Activated CD4-positive, alpha-beta T cell treated with anti-CD3 and anti-CD28 coated beads, Interleukin-2, amount 10 ng/mL, durations not matched to agents 7 days and 5 days (primary cell): Measurements from ENCODE around the gene DTL. TPM values are rescaled to one million over a fixed set of nuclear protein-coding genes. Genes with fewer than 3 reads are reported as not detected.

Experiments used
- CTCF ChIA-PET: fragments of 350-600 bp; sonication (Branson Sonifier 250); formaldehyde crosslinking; loops from one replicate; lab custom pipeline; 2021; ENCODE audit warnings: antibody characterized with exemption; lab: Charles Lee
- POLR2A ChIA-PET: fragments of 350-600 bp; sonication (Branson Sonifier 250); formaldehyde crosslinking; loops from one replicate; lab custom pipeline; 2021; ENCODE audit warnings: antibody characterized with exemption; lab: Charles Lee
- DNase-seq: peaks from one replicate; pipeline ENCODE4 v3.0.0-alpha.2; 2020
- H3K27ac Mint-ChIP-seq: one replicate; pipeline ENCODE4 v1.8.0; 2021; ENCODE audit warnings: mild to moderate bottlenecking, moderate library complexity, mixed read lengths
- H3K27me3 Mint-ChIP-seq: one replicate; pipeline ENCODE4 v1.8.0; 2021; ENCODE audit warnings: mixed read lengths
- H3K36me3 Mint-ChIP-seq: one replicate; pipeline ENCODE4 v1.8.0; 2021; ENCODE audit warnings: low read depth, mixed read lengths
- H3K4me1 Mint-ChIP-seq: one replicate; pipeline ENCODE4 v1.8.0; 2021; ENCODE audit warnings: mixed read lengths
- H3K4me3 Mint-ChIP-seq: one replicate; pipeline ENCODE4 v1.8.0; 2021; ENCODE audit warnings: mild to moderate bottlenecking, moderate library complexity, mixed read lengths
- H3K9me3 Mint-ChIP-seq: one replicate; pipeline ENCODE4 v1.8.0; 2021; ENCODE audit warnings: mixed read lengths
- total RNA-seq, 2 experiments: library from RNA; stranded (reverse); gene quantifications; one replicate each; pipeline ENCODE4 v1.2.3, GENCODE V29; 2021

Gene DTL
- total RNA-seq, 2 experiments from 2014 or later, result 64.9 to 72.1 TPM

DNA sequence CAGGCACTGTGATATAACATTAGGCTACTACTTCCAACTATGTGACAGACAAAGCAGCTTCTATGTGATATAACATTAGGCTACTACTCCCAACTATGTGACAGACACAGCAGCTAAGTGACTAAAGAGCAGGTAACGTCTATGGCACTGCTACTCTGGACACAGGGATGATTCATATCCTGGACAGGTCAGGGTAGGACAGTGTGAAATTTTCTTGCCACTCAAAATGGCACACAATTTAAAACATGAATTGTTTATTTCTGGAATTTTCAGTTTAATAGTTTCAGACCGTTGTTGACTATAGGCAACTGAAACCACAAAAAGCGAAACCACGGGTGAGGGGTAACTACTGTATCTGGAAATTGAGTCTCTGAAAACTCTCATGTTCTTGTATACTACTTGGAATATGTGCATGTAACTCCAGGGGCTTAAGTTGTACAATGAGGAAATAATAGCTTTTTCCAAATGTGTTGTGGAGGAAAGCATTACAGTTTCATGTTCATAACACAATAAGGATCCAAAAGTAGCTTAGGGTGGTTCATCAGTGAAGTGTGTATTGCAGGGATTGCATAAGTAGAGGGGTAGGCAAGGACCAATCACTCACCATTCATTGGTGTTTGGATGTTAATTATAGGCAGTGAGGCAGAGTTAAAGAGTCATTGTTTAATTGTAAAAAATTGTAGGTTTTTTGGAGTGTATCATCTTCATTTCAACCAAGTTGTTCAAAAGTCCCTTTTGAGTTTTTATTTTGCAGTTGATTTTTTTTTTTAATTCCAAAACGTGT, 5.3 kb downstream of the DTL start:
- POLR2A ChIA-PET, result no interaction called here
- peak overlapping the region; percentile 21 for H3K4me3 Mint-ChIP-seq
- peaks cover 50% of the 10 kb centered on the region for H3K4me1 Mint-ChIP-seq
- H3K9me3 Mint-ChIP-seq, result no peaks in the 10 kb centered on the region
- no peaks in the 10 kb centered on the region for H3K27me3 Mint-ChIP-seq
- H3K36me3 Mint-ChIP-seq, result peaks cover 42% of the 10 kb centered on the region
- CTCF ChIA-PET, result interaction anchor here (0.5 to 1.7 kb wide), 3 partner anchors 12 to 415 kb away, joined by 4 to 6 read pairs (median 4); no protein-coding TSS in a partner anchor
- H3K27ac Mint-ChIP-seq, result peak overlapping the region; percentile 37
- DNase-seq, result no peak

DNA sequence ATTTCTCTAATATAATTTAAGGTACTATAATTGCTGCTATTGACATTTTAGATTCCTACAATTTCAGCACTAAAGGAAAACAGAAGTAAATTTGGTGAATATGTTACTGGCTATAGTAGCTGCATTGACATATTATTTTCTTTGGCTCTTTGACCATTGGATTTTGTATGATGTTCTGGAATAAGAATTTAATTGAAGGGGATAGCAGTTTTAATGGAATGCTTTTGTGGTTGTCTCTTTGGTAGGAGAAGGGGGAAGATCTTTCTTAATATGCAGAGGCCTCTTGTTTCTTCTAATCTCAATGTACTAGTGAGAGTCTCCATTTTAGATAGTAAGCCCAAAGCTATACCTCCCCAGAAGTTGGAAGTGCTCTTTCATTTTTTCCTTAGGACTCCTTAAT, 6.9 kb downstream of the DTL start:
- no peak overlapping the region for H3K4me3 Mint-ChIP-seq
- peaks cover 45% of the 10 kb centered on the region for H3K4me1 Mint-ChIP-seq
- ChIA-PET POLR2A (no interaction called here), CTCF (no interaction called here)
- no peaks in the 10 kb centered on the region for H3K9me3 Mint-ChIP-seq
- no peak overlapping the region for H3K27ac Mint-ChIP-seq
- H3K27me3 Mint-ChIP-seq, result no peaks in the 10 kb centered on the region
- DNase-seq, result no peak
- peaks cover 51% of the 10 kb centered on the region for H3K36me3 Mint-ChIP-seq

- H3K9me3 Mint-ChIP-seq, result no peaks in the 10 kb centered on the region
- POLR2A ChIA-PET, result no interaction called here
- no peak overlapping the region for H3K4me3 Mint-ChIP-seq
- H3K27me3 Mint-ChIP-seq, result no peaks in the 10 kb centered on the region
- H3K36me3 Mint-ChIP-seq, result peaks cover 56% of the 10 kb centered on the region
- H3K27ac Mint-ChIP-seq, result no peak overlapping the region
- CTCF ChIA-PET, result interaction anchor here (2.8 kb wide), 1 partner anchor 10 kb away, joined by 11 read pairs; the partner anchor contains the start of genes DTL and INTS7
- peaks cover 26% of the 10 kb centered on the region for H3K4me1 Mint-ChIP-seq
- no peak for DNase-seq
Observed at GRCh38 chr1:212044851-212045250, 9.3 kb downstream of the DTL start.

GRCh38 chr1:212045981-212046380, 10.4 kb downstream of the DTL start:
- CTCF ChIA-PET, result no interaction called here
- no peak overlapping the region for H3K4me3 Mint-ChIP-seq
- peaks cover 19% of the 10 kb centered on the region for H3K4me1 Mint-ChIP-seq
- H3K9me3 Mint-ChIP-seq, result no peaks in the 10 kb centered on the region
- POLR2A ChIA-PET, result no interaction called here
- no peak for DNase-seq
- H3K27ac Mint-ChIP-seq, result no peak overlapping the region
- H3K36me3 Mint-ChIP-seq, result peaks cover 61% of the 10 kb centered on the region
- no peaks in the 10 kb centered on the region for H3K27me3 Mint-ChIP-seq

GRCh38 chr1:212053993-212054392, 18.4 kb downstream of the DTL start:
- POLR2A ChIA-PET, result no interaction called here
- no peaks in the 10 kb centered on the region for H3K27me3 Mint-ChIP-seq
- H3K9me3 Mint-ChIP-seq, result peaks cover 25% of the 10 kb centered on the region
- CTCF ChIA-PET, result interaction anchor here (0.7 to 1.0 kb wide), 3 partner anchors 15 to 163 kb away, joined by 3 to 4 read pairs (median 3); no protein-coding TSS in a partner anchor
- H3K4me3 Mint-ChIP-seq, result no peak overlapping the region
- H3K36me3 Mint-ChIP-seq, result peaks cover 89% of the 10 kb centered on the region
- H3K27ac Mint-ChIP-seq, result no peak overlapping the region
- DNase-seq, result no peak
- peaks cover 5% of the 10 kb centered on the region for H3K4me1 Mint-ChIP-seq

- peaks cover 84% of the 10 kb centered on the region for H3K36me3 Mint-ChIP-seq
- no peak for DNase-seq
- H3K4me3 Mint-ChIP-seq, result no peak overlapping the region
- peaks cover 25% of the 10 kb centered on the region for H3K9me3 Mint-ChIP-seq
- H3K27me3 Mint-ChIP-seq, result no peaks in the 10 kb centered on the region
- ChIA-PET CTCF (interaction anchor here (1.3 kb wide), 1 partner anchor 8 kb away, joined by 4 read pairs; no protein-coding TSS in a partner anchor), POLR2A (no interaction called here)
- no peak overlapping the region for H3K27ac Mint-ChIP-seq
- H3K4me1 Mint-ChIP-seq, result peaks cover 5% of the 10 kb centered on the region
Observed at GRCh38 chr1:212055333-212055732, 19.8 kb downstream of the DTL start.

- Mint-ChIP-seq H3K9me3 (peaks cover 22% of the 10 kb centered on the region), H3K4me3 (no peak overlapping the region), H3K36me3 (peaks cover 47% of the 10 kb centered on the region), H3K4me1 (no peaks in the 10 kb centered on the region), H3K27ac (no peak overlapping the region), H3K27me3 (no peaks in the 10 kb centered on the region)
- ChIA-PET POLR2A (no interaction called here), CTCF (interaction anchor here (0.6 kb wide), 1 partner anchor 59 kb away, joined by 5 read pairs; no protein-coding TSS in a partner anchor)
- DNase-seq, result no peak
Observed at GRCh38 chr1:212060632-212061472, 25.3 kb downstream of the DTL start.

DNA sequence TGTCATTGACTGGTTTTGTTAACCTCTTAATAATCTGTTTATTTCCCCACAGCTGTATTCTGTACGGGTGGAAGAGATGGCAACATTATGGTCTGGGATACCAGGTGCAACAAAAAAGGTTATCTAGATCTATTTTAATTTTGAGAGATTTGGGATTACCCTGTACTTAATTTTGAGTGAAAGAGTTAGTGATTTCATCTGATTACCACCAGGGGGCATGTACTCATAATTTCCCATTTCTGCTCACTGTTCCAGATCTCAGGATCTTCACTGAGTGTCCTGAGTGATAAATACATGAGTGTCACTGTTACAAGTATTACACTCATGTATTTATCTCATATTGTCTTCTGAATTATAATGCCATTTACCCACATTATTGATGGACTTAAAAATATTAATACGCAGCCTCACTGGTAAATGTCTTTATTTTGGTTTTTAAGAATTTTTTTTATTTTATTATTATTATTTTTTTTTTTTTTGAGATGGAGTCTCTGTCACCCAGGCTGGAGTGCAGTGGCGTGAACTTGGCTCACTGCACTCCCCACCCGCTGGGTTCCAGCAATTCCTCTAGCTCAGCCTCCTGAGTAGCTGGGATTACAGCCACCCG, 27.4 kb downstream of the DTL start:
- ChIA-PET CTCF (interaction anchor here (0.6 to 2.4 kb wide), 7 partner anchors 8 to 365 kb away, joined by 3 to 7 read pairs (median 4); no protein-coding TSS in a partner anchor), POLR2A (no interaction called here)
- DNase-seq, result no peak
- Mint-ChIP-seq H3K27me3 (no peaks in the 10 kb centered on the region), H3K27ac (no peak overlapping the region), H3K9me3 (peaks cover 4% of the 10 kb centered on the region), H3K4me1 (no peaks in the 10 kb centered on the region), H3K36me3 (peaks cover 40% of the 10 kb centered on the region), H3K4me3 (no peak overlapping the region)

- Mint-ChIP-seq H3K9me3 (no peaks in the 10 kb centered on the region), H3K4me3 (no peak overlapping the region)
Observed at GRCh38 chr1:212067787-212068186, 32.2 kb downstream of the DTL start.

DNA sequence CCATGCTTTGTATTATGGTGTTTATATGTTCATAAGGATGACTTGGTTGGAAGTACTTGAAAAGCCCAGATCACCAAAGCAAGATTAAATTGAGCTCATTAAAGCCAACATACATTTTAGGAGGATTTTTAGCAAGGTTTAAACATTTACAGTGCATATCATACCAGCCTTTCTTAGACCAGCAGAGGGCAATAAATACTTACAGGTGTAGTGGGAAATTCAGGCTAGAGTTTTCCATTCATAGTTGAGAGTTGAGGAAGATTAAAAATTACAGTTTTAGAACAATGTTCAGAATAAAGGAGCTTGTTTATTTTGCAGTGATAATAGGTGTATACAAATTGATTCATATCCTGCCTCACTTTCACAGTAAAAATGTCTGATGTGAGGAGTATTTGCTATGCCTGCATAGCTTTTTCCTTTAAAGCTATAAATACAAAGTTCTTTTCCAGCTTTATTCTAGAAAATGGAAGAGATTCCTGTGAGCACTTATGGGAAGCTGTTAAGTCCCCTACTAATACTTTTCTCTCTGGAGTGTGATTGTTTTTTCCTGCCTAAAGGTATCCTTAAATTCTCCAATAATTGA, 35.3 kb downstream of the DTL start:
- Mint-ChIP-seq H3K27me3 (no peaks in the 10 kb centered on the region), H3K27ac (no peak overlapping the region), H3K36me3 (peaks cover 52% of the 10 kb centered on the region), H3K9me3 (no peaks in the 10 kb centered on the region), H3K4me1 (no peaks in the 10 kb centered on the region), H3K4me3 (no peak overlapping the region)
- ChIA-PET POLR2A (no interaction called here), CTCF (interaction anchor here (0.6 to 2.3 kb wide), 20 partner anchors 9 to 997 kb away, joined by 3 to 16 read pairs (median 4); no protein-coding TSS in a partner anchor)
- no peak for DNase-seq

More at GRCh38 chr1:212067787-212068186, 32.2 kb downstream of the DTL start:
- Mint-ChIP-seq H3K27ac (no peak overlapping the region), H3K4me1 (no peaks in the 10 kb centered on the region), H3K27me3 (no peaks in the 10 kb centered on the region), H3K36me3 (peaks cover 48% of the 10 kb centered on the region)
- POLR2A ChIA-PET, result no interaction called here
- CTCF ChIA-PET, result no interaction called here
- no peak for DNase-seq

- no peak overlapping the region for H3K4me3 Mint-ChIP-seq
- POLR2A ChIA-PET, result no interaction called here
- H3K4me1 Mint-ChIP-seq, result no peaks in the 10 kb centered on the region
- H3K9me3 Mint-ChIP-seq, result no peaks in the 10 kb centered on the region
- no peak overlapping the region for H3K27ac Mint-ChIP-seq
- peaks cover 51% of the 10 kb centered on the region for H3K36me3 Mint-ChIP-seq
- no peaks in the 10 kb centered on the region for H3K27me3 Mint-ChIP-seq
- CTCF ChIA-PET, result interaction anchor here (0.8 to 1.4 kb wide), 2 partner anchors 8 to 384 kb away, joined by 4 read pairs; no protein-coding TSS in a partner anchor
- no peak for DNase-seq
Observed at GRCh38 chr1:212072047-212072446, 36.5 kb downstream of the DTL start.

- POLR2A ChIA-PET, result no interaction called here
- H3K9me3 Mint-ChIP-seq, result no peaks in the 10 kb centered on the region
- no peak overlapping the region for H3K27ac Mint-ChIP-seq
- H3K4me1 Mint-ChIP-seq, result no peaks in the 10 kb centered on the region
- CTCF ChIA-PET, result no interaction called here
- no peak for DNase-seq
- peaks cover 46% of the 10 kb centered on the region for H3K36me3 Mint-ChIP-seq
- no peak overlapping the region for H3K4me3 Mint-ChIP-seq
- H3K27me3 Mint-ChIP-seq, result no peaks in the 10 kb centered on the region
Observed at GRCh38 chr1:212073490-212073889, 37.9 kb downstream of the DTL start.
